Astrocyte (in vitro differentiated cells and primary cell): ENCODE data around the gene SLC1A7. TPM values are rescaled to one million over a fixed set of nuclear protein-coding genes. Genes with fewer than 3 reads are reported as not detected.

ENCODE experiments used
- DNase-seq: peaks from one replicate; pipeline ENCODE4 v3.0.0-alpha.2; 2010; ENCODE audit warnings: low read depth
- FAIRE-seq: peaks from 2 replicates; lab custom pipeline; 2011; peaks lifted over from hg19 to GRCh38; lab: Jason Lieb, UNC
- H2AFZ ChIP-seq: 2 replicates; pipeline ENCODE4 v1.6.0; 2012; ENCODE audit warnings: low read depth, low read length, inconsistent platforms
- H3K27ac ChIP-seq: 2 replicates; pipeline ENCODE4 v1.5.1; 2011; ENCODE audit warnings: low read depth, low read length, inconsistent platforms
- H3K27me3 ChIP-seq: 2 replicates; pipeline ENCODE4 v1.6.0; 2011; ENCODE audit warnings: low read length, inconsistent platforms; ENCODE audit not compliant: insufficient read depth
- H3K36me3 ChIP-seq: 2 replicates; pipeline ENCODE4 v1.5.1; 2011; ENCODE audit warnings: low read length, inconsistent platforms; ENCODE audit not compliant: insufficient read depth
- H3K4me1 ChIP-seq: 2 replicates; pipeline ENCODE4 v1.5.1; 2011; ENCODE audit warnings: low read length, inconsistent platforms; ENCODE audit not compliant: insufficient read depth
- H3K4me2 ChIP-seq: 2 replicates; pipeline ENCODE4 v1.6.0; 2012; ENCODE audit warnings: low read length, inconsistent platforms
- H3K4me3 ChIP-seq: 2 replicates; pipeline ENCODE4 v1.5.1; 2011; ENCODE audit warnings: low read depth, mild to moderate bottlenecking, low read length, inconsistent platforms; ENCODE audit not compliant: insufficient read depth
- H3K79me2 ChIP-seq: 2 replicates; pipeline ENCODE4 v1.6.0; 2012; ENCODE audit warnings: mild to moderate bottlenecking, low read length, inconsistent platforms; ENCODE audit not compliant: insufficient read depth
- H3K9ac ChIP-seq: 2 replicates; pipeline ENCODE4 v1.6.0; 2012; ENCODE audit warnings: mild to moderate bottlenecking, low read length, inconsistent platforms
- H3K9me3 ChIP-seq: 2 replicates; pipeline ENCODE4 v1.5.1; 2012; ENCODE audit warnings: low read depth, mild to moderate bottlenecking, low read length, inconsistent platforms; ENCODE audit not compliant: insufficient read depth
- H4K20me1 ChIP-seq: 2 replicates; pipeline ENCODE4 v1.6.0; 2012; ENCODE audit warnings: low read length, inconsistent platforms; ENCODE audit not compliant: insufficient read depth
- H3K27ac Mint-ChIP-seq: one replicate; pipeline ENCODE4 v1.8.0; 2021; ENCODE audit warnings: mild to moderate bottlenecking, mixed read lengths; ENCODE audit not compliant: unreplicated experiment
- H3K27me3 Mint-ChIP-seq: one replicate; pipeline ENCODE4 v1.8.0; 2021; ENCODE audit warnings: low read depth, mixed read lengths; ENCODE audit not compliant: unreplicated experiment
- H3K36me3 Mint-ChIP-seq: one replicate; pipeline ENCODE4 v1.8.0; 2021; ENCODE audit warnings: low read depth, mixed read lengths; ENCODE audit not compliant: unreplicated experiment
- H3K4me1 Mint-ChIP-seq: one replicate; pipeline ENCODE4 v1.8.0; 2021; ENCODE audit warnings: low read depth, mixed read lengths; ENCODE audit not compliant: unreplicated experiment
- H3K4me3 Mint-ChIP-seq: one replicate; pipeline ENCODE4 v1.8.0; 2021; ENCODE audit warnings: mild to moderate bottlenecking, moderate library complexity, mixed read lengths; ENCODE audit not compliant: unreplicated experiment
- H3K9me3 Mint-ChIP-seq: one replicate; pipeline ENCODE4 v1.8.0; 2021; ENCODE audit warnings: mild to moderate bottlenecking, mixed read lengths; ENCODE audit not compliant: unreplicated experiment
- CTCF ChIP-seq: IDR thresholded peaks from 2 replicates; pipeline ENCODE4 v1.5.1; 2011; ENCODE audit warnings: low read depth, mild to moderate bottlenecking, inconsistent platforms, low read length, moderate library complexity; ENCODE audit not compliant: insufficient read depth
- EZH2 ChIP-seq: IDR thresholded peaks from 2 replicates; pipeline ENCODE4 v1.6.1; 2012; ENCODE audit warnings: mild to moderate bottlenecking, low read length, inconsistent platforms; ENCODE audit not compliant: insufficient read depth
- total RNA-seq: library from RNA; stranded (reverse); gene quantifications from 2 replicates; pipeline ENCODE4 v1.2.1, GENCODE V29; 2021

Gene SLC1A7
- total RNA-seq, 1 donor from 2014 or later, result not detected

GRCh38 chr1:53121319-53122172, 20.9 kb downstream of the SLC1A7 start:
- Histone ChIP-seq H3K4me2 (peak overlapping the region; percentile 17), H3K9ac (peak overlapping the region; percentile 46), H3K4me1 (peaks cover 20% of the 10 kb centered on the region), H4K20me1 (no peaks in the 10 kb centered on the region), H2AFZ (no peak overlapping the region), H3K9me3 (no peaks in the 10 kb centered on the region), H3K27me3 (no peaks in the 10 kb centered on the region), H3K4me3 (no peak overlapping the region), H3K27ac (no peak overlapping the region), H3K36me3 (no peaks in the 10 kb centered on the region), H3K79me2 (no peaks in the 10 kb centered on the region)
- H3K9me3 Mint-ChIP-seq, result no peaks in the 10 kb centered on the region
- H3K27ac Mint-ChIP-seq, result peak overlapping the region; percentile 58
- peak; percentile 83 for DNase-seq
- TF ChIP-seq CTCF, result no peak
- TF ChIP-seq EZH2, result no peak
- no peaks in the 10 kb centered on the region for H3K36me3 Mint-ChIP-seq
- peaks cover 32% of the 10 kb centered on the region for H3K4me1 Mint-ChIP-seq
- peaks cover 18% of the 10 kb centered on the region for H3K27me3 Mint-ChIP-seq
- FAIRE-seq, result no peak
- H3K4me3 Mint-ChIP-seq, result no peak overlapping the region

- H3K27ac Mint-ChIP-seq, result no peak overlapping the region
- Histone ChIP-seq H3K27ac (no peak overlapping the region), H4K20me1 (no peaks in the 10 kb centered on the region), H3K4me2 (no peak overlapping the region), H3K27me3 (no peaks in the 10 kb centered on the region), H3K9me3 (no peaks in the 10 kb centered on the region), H2AFZ (no peak overlapping the region), H3K79me2 (no peaks in the 10 kb centered on the region), H3K36me3 (no peaks in the 10 kb centered on the region), H3K9ac (no peak overlapping the region), H3K4me3 (no peak overlapping the region), H3K4me1 (peaks cover 20% of the 10 kb centered on the region)
- H3K9me3 Mint-ChIP-seq, result no peaks in the 10 kb centered on the region
- H3K36me3 Mint-ChIP-seq, result no peaks in the 10 kb centered on the region
- H3K4me1 Mint-ChIP-seq, result peaks cover 31% of the 10 kb centered on the region
- TF ChIP-seq EZH2 (no peak), CTCF (no peak)
- FAIRE-seq (no peak), DNase-seq (no peak)
- H3K27me3 Mint-ChIP-seq, result peaks cover 21% of the 10 kb centered on the region
- no peak overlapping the region for H3K4me3 Mint-ChIP-seq
Observed at GRCh38 chr1:53120659-53121058, 21.8 kb downstream of the SLC1A7 start.

- Mint-ChIP-seq H3K9me3 (no peaks in the 10 kb centered on the region), H3K4me3 (no peak overlapping the region), H3K27me3 (peaks cover 13% of the 10 kb centered on the region), H3K27ac (no peak overlapping the region), H3K4me1 (peaks cover 27% of the 10 kb centered on the region), H3K36me3 (no peaks in the 10 kb centered on the region)
- TF ChIP-seq EZH2 (no peak), CTCF (no peak)
- no peaks in the 10 kb centered on the region for H3K9me3 ChIP-seq
- H2AFZ ChIP-seq, result no peak overlapping the region
- no peaks in the 10 kb centered on the region for H3K36me3 ChIP-seq
- DNase-seq, result no peak
- no peaks in the 10 kb centered on the region for H4K20me1 ChIP-seq
- H3K9ac ChIP-seq, result no peak overlapping the region
- H3K4me1 ChIP-seq, result peaks cover 19% of the 10 kb centered on the region
- H3K27ac ChIP-seq, result no peak overlapping the region
- H3K4me2 ChIP-seq, result no peak overlapping the region
- no peak overlapping the region for H3K4me3 ChIP-seq
- FAIRE-seq, result no peak
- no peaks in the 10 kb centered on the region for H3K27me3 ChIP-seq
- H3K79me2 ChIP-seq, result no peaks in the 10 kb centered on the region
Observed at GRCh38 chr1:53117836-53118235, 24.6 kb downstream of the SLC1A7 start.
